Heart left ventricle (tissue), 16 donors: Measurements from ENCODE around the gene TAS2R10. TPM values are rescaled to one million over a fixed set of nuclear protein-coding genes. Genes with fewer than 3 reads are reported as not detected.

Source experiments
- ATAC-seq, 4 donors: fragments of 200-7000 bp; cut with Tn5 transposase; one replicate each; pipeline ENCODE4 v1.9.1; 2020 to 2022; ENCODE audit warnings: moderate library complexity in 4 of 4, mild to moderate bottlenecking in 3 of 4, moderate number of reproducible peaks in 1 of 4
- DNase-seq, 5 donors: peaks; one replicate each; pipeline ENCODE4 v3.0.0-alpha.2; 2020
- H3K27ac ChIP-seq, 12 donors: fragments of 200-600 bp; sonication (generic) in 4 of 12; one replicate each; pipeline versions ENCODE4 v1.5.0 to v1.8.0; 2016 to 2022; ENCODE audit warnings: mild to moderate bottlenecking in 2 of 12
- H3K27me3 ChIP-seq, 9 donors: fragments of 200-600 bp; sonication (generic) in 2 of 9; one replicate each; pipeline versions ENCODE4 v1.5.1 to v1.8.0; 2016 to 2022; ENCODE audit warnings: mild to moderate bottlenecking in 3 of 9
- H3K36me3 ChIP-seq, 9 donors: fragments of 200-600 bp; sonication (generic) in 2 of 9; one replicate each; pipeline versions ENCODE4 v1.5.0 to v1.8.0; 2018 to 2022; ENCODE audit warnings: mild to moderate bottlenecking in 2 of 9
- H3K4me1 ChIP-seq, 12 donors: fragments of 200-600 bp; sonication (generic) in 4 of 12; one replicate each; pipeline versions ENCODE4 v1.5.0 to v1.8.0; 2016 to 2022; ENCODE audit warnings: mild to moderate bottlenecking in 3 of 12
- H3K4me3 ChIP-seq, 12 donors: fragments of 200-600 bp; sonication (generic) in 4 of 12; one replicate each; pipeline versions ENCODE4 v1.5.0 to v1.8.0; 2017 to 2022; ENCODE audit warnings: mild to moderate bottlenecking in 9 of 12, moderate library complexity in 4 of 12
- H3K9me3 ChIP-seq, 12 donors: fragments of 200-600 bp; sonication (generic) in 4 of 12; one replicate each; pipeline versions ENCODE4 v1.5.0 to v1.8.0; 2016 to 2022; ENCODE audit warnings: mild to moderate bottlenecking in 1 of 12
- POLR2A ChIP-seq, 2 donors: fragments of 450-650 bp; IDR thresholded peaks; one replicate each; pipeline ENCODE4 v1.6.1; 2017; ENCODE audit warnings: antibody characterized with exemption in 2 of 2, mild to moderate bottlenecking in 2 of 2, moderate library complexity in 2 of 2
- WGBS, 4 donors: extraction: QIAGEN DNeasy Blood & Tissue Kit in 2 of 4; methylation state at CpG; one replicate each; pipeline versions ENCODE4 v1.1.5 to v1.1.7; 2013 to 2018; 5-methylcytosine and 5-hydroxymethylcytosine counted together
- intact Hi-C, 10 donors: fragments of 100-400 bp; cut with DNase I; formaldehyde crosslinking; loops; one replicate each; pipeline versions ENCODE4 v1.11.1 to v1.14.2; 2022
- long read RNA-seq, 3 donors: library from polyadenylated mRNA; unstranded; transcript quantifications; one replicate each; pipeline ENCODE4 v2.0.0, GENCODE V29; 2020 to 2021
- polyA plus RNA-seq, 2 donors: library from polyadenylated mRNA; stranded (reverse); fragments of 200-250 nt; gene quantifications; one replicate each; pipeline ENCODE4 v1.2.3, GENCODE V29; 2013
- total RNA-seq, 9 donors: library from RNA; depleted of rRNA in 2 of 9; stranded (reverse); fragments of >200 nt in 2 of 9; fragmentation: NEBNext Ultra II Directional in 3 of 9; extraction: Animal tissue kit (Norgen Biotek cat#: 25700) in 3 of 9; gene quantifications; one replicate each; pipeline versions ENCODE4 v1.1.0 to v1.2.4, GENCODE V29; 2016 to 2023
- TF ChIP-seq, protein P1 (sequence below), 12 donors: fragments of 200-600 bp; sonication (generic) in 4 of 12; IDR thresholded peaks; one replicate each; pipeline versions ENCODE4 v1.5.0 to v1.8.0; 2018 to 2022; ENCODE audit warnings: antibody characterized with exemption in 12 of 12, mild to moderate bottlenecking in 5 of 12
- donor health status: ischemic (EF 13 %, LVEDD 7.1; RV severe dilation, severe dysfunction).
- donor health status: healthy with polysubstance abuse.
- donor health status: DM: no; HTN: yes; CAD: no.
- donor health status: DM: no; HTN: no; CAD: no.
- donor health status: ischemic (EF 25% LVEDD 6.9; RV normal size, moderate dysfunction).
- donor health status: ischemic (EF 25% LVEDD 5.7; RV mildly dilated, moderate dysfunction).
- donor health status: healthy.
- donor health status: DM: yes; HTN: yes; CAD: no.
- donor health status: ischemic (EF 35%, LVEDD 5.7; RV mildly dilated, moderate dysfunction).
- donor health status: nonischemic (EF 11% LVEDD 7.7; RV severe dilation, severe dysfunction).
- donor health status: DM: yes; HTN: yes; CAD: no.
- donor health status: PGD.
- donor health status: ischemic (EF 29% LVEDD 5.4; RV normal size, mild dysfunction).
- donor health status: nonischemic (EF 23%, LVEDD 6.1; RV moderate dilation, normal function).

Gene TAS2R10, protein sequence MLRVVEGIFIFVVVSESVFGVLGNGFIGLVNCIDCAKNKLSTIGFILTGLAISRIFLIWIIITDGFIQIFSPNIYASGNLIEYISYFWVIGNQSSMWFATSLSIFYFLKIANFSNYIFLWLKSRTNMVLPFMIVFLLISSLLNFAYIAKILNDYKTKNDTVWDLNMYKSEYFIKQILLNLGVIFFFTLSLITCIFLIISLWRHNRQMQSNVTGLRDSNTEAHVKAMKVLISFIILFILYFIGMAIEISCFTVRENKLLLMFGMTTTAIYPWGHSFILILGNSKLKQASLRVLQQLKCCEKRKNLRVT
- under 1 TPM in 3 of 9 donors, not detected in 6; 0.37 to 0.51 (median 0.41) TPM for total RNA-seq
- not detected for polyA plus RNA-seq
- long read RNA-seq, donor 1 = 0 reads
- long read RNA-seq, donor 2 = 0 reads
- long read RNA-seq, donor 3 = 0 reads

DNA sequence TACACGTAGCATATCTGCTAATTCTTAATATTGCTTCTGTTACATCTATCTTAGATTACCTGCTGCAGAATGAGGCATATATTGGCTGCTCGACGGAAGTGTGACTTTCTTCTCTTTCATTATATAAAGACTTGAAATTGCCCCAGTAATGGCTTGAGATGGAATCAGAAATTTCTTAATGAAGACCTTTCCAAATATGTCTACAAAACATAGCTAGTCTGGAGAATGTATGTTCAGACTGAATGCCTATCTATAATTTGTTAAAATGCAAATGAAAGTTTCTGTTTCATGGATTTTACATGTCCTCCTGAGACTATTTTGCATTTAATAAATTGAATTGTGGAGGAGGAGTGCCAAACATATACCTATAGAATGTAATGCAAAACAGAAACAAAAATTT is at the start of gene TAS2R10:
Gene TAS2R10 (minus strand): TSS at position 101 of the 400 bp plus-strand sequence. CDS start 89 bp downstream, at position 12.
- H3K4me1 ChIP-seq = no peaks in the 10 kb centered on the region
- no peaks in the 10 kb centered on the region for H3K36me3 ChIP-seq
- H3K4me3 ChIP-seq = no peak within 1 kb of the TSS
- no peaks in the 10 kb centered on the region for H3K27me3 ChIP-seq
- TF ChIP-seq POLR2A (IDR thresholded peaks at IDR 0.05) = no peak
- TF ChIP-seq, protein P1, sequence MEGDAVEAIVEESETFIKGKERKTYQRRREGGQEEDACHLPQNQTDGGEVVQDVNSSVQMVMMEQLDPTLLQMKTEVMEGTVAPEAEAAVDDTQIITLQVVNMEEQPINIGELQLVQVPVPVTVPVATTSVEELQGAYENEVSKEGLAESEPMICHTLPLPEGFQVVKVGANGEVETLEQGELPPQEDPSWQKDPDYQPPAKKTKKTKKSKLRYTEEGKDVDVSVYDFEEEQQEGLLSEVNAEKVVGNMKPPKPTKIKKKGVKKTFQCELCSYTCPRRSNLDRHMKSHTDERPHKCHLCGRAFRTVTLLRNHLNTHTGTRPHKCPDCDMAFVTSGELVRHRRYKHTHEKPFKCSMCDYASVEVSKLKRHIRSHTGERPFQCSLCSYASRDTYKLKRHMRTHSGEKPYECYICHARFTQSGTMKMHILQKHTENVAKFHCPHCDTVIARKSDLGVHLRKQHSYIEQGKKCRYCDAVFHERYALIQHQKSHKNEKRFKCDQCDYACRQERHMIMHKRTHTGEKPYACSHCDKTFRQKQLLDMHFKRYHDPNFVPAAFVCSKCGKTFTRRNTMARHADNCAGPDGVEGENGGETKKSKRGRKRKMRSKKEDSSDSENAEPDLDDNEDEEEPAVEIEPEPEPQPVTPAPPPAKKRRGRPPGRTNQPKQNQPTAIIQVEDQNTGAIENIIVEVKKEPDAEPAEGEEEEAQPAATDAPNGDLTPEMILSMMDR (IDR thresholded peaks at IDR 0.05) = no peak
- intact Hi-C loops = no loop called here
- H3K27ac ChIP-seq = no peak within 1 kb of the TSS
- H3K9me3 ChIP-seq = no peaks in the 10 kb centered on the region
- ATAC-seq (no peak), DNase-seq (no peak)
- 88 to 95% (median 92%) methylated on average over 3 of the region's 3 CpGs for WGBS, 4 donors

DNA sequence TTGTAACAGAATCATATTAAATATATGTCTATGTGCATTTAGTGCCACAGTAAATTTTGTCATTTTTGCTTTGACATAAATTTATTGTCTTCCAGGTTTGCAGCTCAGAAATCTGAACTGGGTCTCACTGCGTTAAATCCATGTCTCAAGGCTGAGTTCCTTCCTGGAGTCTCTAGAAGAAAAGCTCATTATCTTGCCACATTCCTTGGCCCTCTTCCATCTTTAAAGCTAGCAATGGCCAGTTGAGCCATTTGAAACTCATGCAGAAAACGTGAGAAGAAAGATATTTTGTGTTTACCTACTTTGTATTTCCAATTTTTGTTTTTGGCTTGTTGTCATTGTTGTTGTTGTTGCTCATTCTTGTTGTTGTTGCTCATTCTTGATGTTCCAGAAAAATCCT is 47.2 kb upstream of the TAS2R10 start:
- 11 to 24% (median 15%) methylated on average over 2 of the region's 2 CpGs for WGBS, 4 donors
- Histone ChIP-seq H3K9me3 (peaks cover 0 to 9% (median 0%) of the 10 kb centered on the region in 12 donors), H3K36me3 (peaks cover 0 to 21% (median 3%) of the 10 kb centered on the region in 9 donors), H3K27me3 (no peaks in the 10 kb centered on the region), H3K27ac (no peak overlapping the region), H3K4me1 (peaks cover 0 to 8% (median 0%) of the 10 kb centered on the region in 12 donors), H3K4me3 (no peak overlapping the region)
- DNase-seq (no peak), ATAC-seq (no peak)
- intact Hi-C loops = no loop called here
- TF ChIP-seq, protein P1 (IDR thresholded peaks at IDR 0.05) = no peak
- TF ChIP-seq POLR2A (IDR thresholded peaks at IDR 0.05) = no peak

DNA sequence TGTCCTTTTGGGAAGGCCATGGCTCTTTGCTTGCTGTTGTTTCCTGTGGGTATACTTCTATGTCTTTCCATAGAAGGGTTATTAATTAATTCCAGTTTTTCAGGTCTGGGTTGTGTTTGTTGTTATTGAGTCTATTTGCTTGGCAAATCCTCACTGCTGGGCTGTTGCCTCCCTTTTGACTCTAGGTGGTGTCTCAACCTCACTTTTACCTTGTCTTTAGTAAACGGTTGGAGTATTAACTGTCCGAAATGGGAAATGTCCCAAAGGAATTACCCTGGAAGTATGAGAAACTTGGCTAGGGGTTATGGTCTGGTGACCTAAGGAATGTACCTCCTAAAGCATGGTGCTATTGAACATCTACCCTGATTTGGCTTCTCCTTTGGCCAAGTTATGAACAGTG is 41.2 kb upstream of the TAS2R10 start:
- no peak for TF ChIP-seq POLR2A (IDR thresholded peaks at IDR 0.05)
- TF ChIP-seq, protein P1 (IDR thresholded peaks at IDR 0.05) = peak in 1 of 12 donors; percentile 16
- intact Hi-C loops = no loop called here
- H3K4me3 ChIP-seq = no peak overlapping the region

DNA sequence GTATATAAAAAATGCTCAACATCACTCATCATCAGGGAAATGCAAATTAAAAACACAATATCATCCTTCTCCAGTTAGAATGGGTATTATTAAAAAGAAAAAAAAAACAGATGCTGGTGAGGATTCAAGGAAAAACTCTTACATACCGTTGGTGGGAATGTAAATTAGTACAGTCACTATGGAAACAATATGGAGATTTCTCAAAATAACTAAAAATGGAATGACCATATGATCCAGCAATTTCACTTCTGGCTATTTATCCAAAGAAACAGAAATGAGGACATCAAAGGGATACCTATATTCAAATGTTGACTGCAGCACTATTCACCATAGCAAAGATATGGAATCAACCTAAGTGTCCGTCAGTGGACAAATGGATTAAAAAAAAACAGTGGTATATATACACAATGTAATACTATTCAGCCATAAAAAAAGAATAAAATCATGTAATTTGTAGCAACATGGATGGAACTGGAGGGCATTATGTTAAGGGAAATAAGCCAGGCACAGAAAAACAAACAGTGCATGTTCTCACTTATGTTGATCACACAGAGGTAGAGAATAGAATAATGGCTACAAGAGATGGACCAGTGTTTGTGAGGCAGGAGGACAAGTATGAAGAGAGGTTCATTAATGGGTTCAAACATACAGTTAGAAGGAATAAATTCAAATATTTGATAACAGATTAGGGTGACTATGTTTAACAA is 37.5 kb upstream of the TAS2R10 start:
- no peak overlapping the region for H3K27ac ChIP-seq
- H3K4me1 ChIP-seq = peaks cover 0 to 6% (median 0%) of the 10 kb centered on the region in 12 donors
- DNase-seq (no peak), ATAC-seq (no peak)
- H3K27me3 ChIP-seq = no peaks in the 10 kb centered on the region
- no peak overlapping the region for H3K4me3 ChIP-seq
- peaks cover 0 to 29% (median 11%) of the 10 kb centered on the region in 12 donors for H3K9me3 ChIP-seq
- WGBS, 4 donors = 87 to 97% (median 92%) methylated on average over 2 of the region's 2 CpGs
- H3K36me3 ChIP-seq = peaks cover 0 to 6% (median 0%) of the 10 kb centered on the region in 9 donors
- intact Hi-C loops = no loop called here
- no peak for TF ChIP-seq POLR2A (IDR thresholded peaks at IDR 0.05)
- TF ChIP-seq, protein P1 (IDR thresholded peaks at IDR 0.05) = no peak

More for the DNA sequence above, 41.2 kb upstream of the TAS2R10 start:
- Histone ChIP-seq H3K27ac (no peak overlapping the region), H3K4me1 (peaks cover 0 to 6% (median 0%) of the 10 kb centered on the region in 12 donors), H3K27me3 (no peaks in the 10 kb centered on the region), H3K9me3 (peaks cover 0 to 13% (median 5%) of the 10 kb centered on the region in 12 donors), H3K36me3 (no peaks in the 10 kb centered on the region)
- ATAC-seq (peak in 1 of 4 donors; percentile 34), DNase-seq (no peak)
- 61 to 80% (median 67%) methylated on average over 2 of the region's 2 CpGs for WGBS, 4 donors
